GM23338 (cell line): ENCODE results near the gene PASK. TPM values are rescaled to one million over a fixed set of nuclear protein-coding genes. Genes with fewer than 3 reads are reported as not detected.

Experiments used
- ATAC-seq: fragments of 200-7000 bp; cut with Tn5 transposase; 3 replicates; pipeline ENCODE4 v1.9.1; 2020
- DNase-seq: peaks from one replicate; pipeline ENCODE4 v3.0.0-alpha.2; 2015; ENCODE audit warnings: low spot score
- H2AFZ ChIP-seq: fragments of 200-600 bp; sonication (generic); 2 replicates; pipeline ENCODE4 v1.8.0; 2016; ENCODE audit warnings: antibody characterized with exemption, mild to moderate bottlenecking, moderate library complexity
- H3F3A ChIP-seq: fragments of 200-600 bp; sonication (generic); replicated peaks from 2 replicates; pipeline ENCODE4 v1.8.0; 2017; ENCODE audit warnings: antibody characterized with exemption, mixed run types, low read depth
- H3K27ac ChIP-seq: fragments of 200-600 bp; sonication (generic); 2 replicates; pipeline ENCODE4 v1.6.1; 2016; ENCODE audit warnings: low read depth
- H3K27me3 ChIP-seq: fragments of 200-600 bp; sonication (generic); 2 replicates; pipeline ENCODE4 v1.8.0; 2016; ENCODE audit warnings: mild to moderate bottlenecking, mixed run types, moderate library complexity; ENCODE audit not compliant: insufficient read depth
- H3K36me3 ChIP-seq: fragments of 200-600 bp; sonication (generic); 2 replicates; pipeline ENCODE4 v1.8.0; 2016; ENCODE audit warnings: mild to moderate bottlenecking; ENCODE audit not compliant: insufficient read depth
- H3K4me1 ChIP-seq: fragments of 200-600 bp; sonication (generic); 2 replicates; pipeline ENCODE4 v1.8.0; 2016; ENCODE audit warnings: mild to moderate bottlenecking, moderate library complexity; ENCODE audit not compliant: insufficient read depth
- H3K4me2 ChIP-seq: fragments of 200-600 bp; sonication (generic); 2 replicates; pipeline ENCODE4 v1.7.1; 2017; ENCODE audit warnings: mixed run types
- H3K4me3 ChIP-seq: fragments of 200-600 bp; sonication (generic); 2 replicates; pipeline ENCODE4 v1.6.1; 2016; ENCODE audit warnings: mixed run types
- H3K79me2 ChIP-seq: fragments of 200-600 bp; sonication (generic); replicated peaks from 2 replicates; pipeline ENCODE4 v1.8.0; 2017; ENCODE audit warnings: mild to moderate bottlenecking; ENCODE audit not compliant: insufficient read depth
- H3K9me2 ChIP-seq: fragments of 200-600 bp; sonication (generic); 2 replicates; pipeline ENCODE4 v1.8.0; 2017; ENCODE audit not compliant: insufficient read depth
- H4K20me1 ChIP-seq: fragments of 200-600 bp; sonication (generic); replicated peaks from 2 replicates; pipeline ENCODE4 v1.8.0; 2017; ENCODE audit warnings: mild to moderate bottlenecking; ENCODE audit not compliant: insufficient read depth
- H3K27ac Mint-ChIP-seq: 2 replicates; pipeline ENCODE4 v1.8.0; 2020; ENCODE audit warnings: inconsistent platforms, mild to moderate bottlenecking, moderate library complexity, mixed read lengths
- H3K27me3 Mint-ChIP-seq: 3 replicates; pipeline ENCODE4 v1.8.0; 2022; ENCODE audit warnings: low read depth, mild to moderate bottlenecking, moderate library complexity, mixed read lengths, inconsistent platforms; ENCODE audit not compliant: insufficient read depth, poor library complexity
- H3K36me3 Mint-ChIP-seq: 3 replicates; pipeline ENCODE4 v1.8.0; 2021; ENCODE audit warnings: low read depth, mild to moderate bottlenecking, inconsistent platforms, moderate library complexity, mixed read lengths
- H3K4me1 Mint-ChIP-seq: 3 replicates; pipeline ENCODE4 v1.8.0; 2020; ENCODE audit warnings: mild to moderate bottlenecking, inconsistent platforms, mixed read lengths
- H3K4me3 Mint-ChIP-seq: 3 replicates; pipeline ENCODE4 v1.8.0; 2021; ENCODE audit warnings: moderate library complexity, mild to moderate bottlenecking, inconsistent platforms, mixed read lengths
- H3K9me3 Mint-ChIP-seq: 3 replicates; pipeline ENCODE4 v1.8.0; 2020; ENCODE audit warnings: moderate library complexity, mild to moderate bottlenecking, inconsistent platforms, mixed read lengths
- CREB1 ChIP-seq: fragments of 250-450 bp; sonication (Bioruptor Pico); IDR thresholded peaks from 2 replicates; pipeline ENCODE4 v1.5.0; 2020; ENCODE audit warnings: low read depth, mild to moderate bottlenecking, moderate library complexity
- ETS1 ChIP-seq: IDR thresholded peaks from 2 replicates; pipeline ENCODE4 v1.6.1; 2016; ENCODE audit warnings: antibody characterized with exemption
- EZH2 ChIP-seq: fragments of 200-600 bp; sonication (generic); IDR thresholded peaks from one replicate; pipeline ENCODE4 v1.8.0; 2017; ENCODE audit warnings: antibody characterized with exemption, mild to moderate bottlenecking, low read depth; ENCODE audit not compliant: unreplicated experiment
- EZH2phosphoT487 ChIP-seq: fragments of 200-600 bp; sonication (generic); IDR thresholded peaks from one replicate; pipeline ENCODE4 v1.8.1; 2018; ENCODE audit warnings: antibody characterized with exemption; ENCODE audit not compliant: unreplicated experiment
- JUNB ChIP-seq: IDR thresholded peaks from one replicate; pipeline ENCODE4 v1.6.1; 2016; ENCODE audit warnings: antibody characterized with exemption; ENCODE audit not compliant: unreplicated experiment
- NANOG ChIP-seq: IDR thresholded peaks from 2 replicates; pipeline ENCODE4 v1.6.1; 2016; ENCODE audit warnings: antibody characterized with exemption, borderline replicate concordance
- POLR2AphosphoS5 ChIP-seq: IDR thresholded peaks from 2 replicates; pipeline ENCODE4 v1.6.1; 2016; ENCODE audit warnings: antibody characterized with exemption, low read depth
- STAT1 ChIP-seq: IDR thresholded peaks from one replicate; pipeline ENCODE4 v1.6.1; 2016; ENCODE audit warnings: antibody characterized with exemption; ENCODE audit not compliant: unreplicated experiment
- ZNF114 ChIP-seq: fragments of 250-450 bp; sonication (Bioruptor Pico); IDR thresholded peaks from 2 replicates; pipeline ENCODE4 v1.5.0; 2020; ENCODE audit warnings: mild to moderate bottlenecking, moderate library complexity
- ZNF331 ChIP-seq: fragments of 250-450 bp; sonication (Bioruptor Pico); IDR thresholded peaks from 2 replicates; pipeline ENCODE4 v1.5.0; 2020; ENCODE audit warnings: low read depth, mild to moderate bottlenecking, moderate library complexity
- polyA plus RNA-seq: library from polyadenylated mRNA; unstranded; fragments of >200 nt; fragmentation: Nextera tagmentation; extraction: Ambion mirVana; gene quantifications from 2 replicates; pipeline ENCODE4 v1.2.1, GENCODE V29; 2016
- total RNA-seq: library from RNA; depleted of rRNA; stranded (reverse); fragments of >200 nt; shearing (Covaris generic); gene quantifications from 2 replicates; pipeline ENCODE4 v1.2.3, GENCODE V29; 2014
- TF ChIP-seq, protein P1 (sequence below): fragments of 250-450 bp; sonication (Bioruptor Pico); IDR thresholded peaks from 2 replicates; pipeline ENCODE4 v1.5.0; 2020; ENCODE audit warnings: mild to moderate bottlenecking, moderate library complexity
- TF ChIP-seq, protein P2 (sequence below), 2 experiments: fragments of 200-600 bp in 1 of 2; sonication (generic) in 1 of 2; conservative IDR thresholded peaks; 2 replicates each; pipeline versions ENCODE4 v1.5.1 to v1.6.1; 2016 to 2017; ENCODE audit warnings: antibody characterized with exemption in 2 of 2, low read depth in 2 of 2, mild to moderate bottlenecking in 2 of 2, moderate library complexity in 1 of 2
- TF ChIP-seq, protein P3 (sequence below): IDR thresholded peaks from one replicate; pipeline ENCODE4 v1.6.1; 2018; ENCODE audit warnings: antibody characterized with exemption; ENCODE audit not compliant: unreplicated experiment

PASK gene
- total and polyA plus RNA-seq, 2 experiments from 2014 or later, result 12.5 to 38.4 TPM

DNA sequence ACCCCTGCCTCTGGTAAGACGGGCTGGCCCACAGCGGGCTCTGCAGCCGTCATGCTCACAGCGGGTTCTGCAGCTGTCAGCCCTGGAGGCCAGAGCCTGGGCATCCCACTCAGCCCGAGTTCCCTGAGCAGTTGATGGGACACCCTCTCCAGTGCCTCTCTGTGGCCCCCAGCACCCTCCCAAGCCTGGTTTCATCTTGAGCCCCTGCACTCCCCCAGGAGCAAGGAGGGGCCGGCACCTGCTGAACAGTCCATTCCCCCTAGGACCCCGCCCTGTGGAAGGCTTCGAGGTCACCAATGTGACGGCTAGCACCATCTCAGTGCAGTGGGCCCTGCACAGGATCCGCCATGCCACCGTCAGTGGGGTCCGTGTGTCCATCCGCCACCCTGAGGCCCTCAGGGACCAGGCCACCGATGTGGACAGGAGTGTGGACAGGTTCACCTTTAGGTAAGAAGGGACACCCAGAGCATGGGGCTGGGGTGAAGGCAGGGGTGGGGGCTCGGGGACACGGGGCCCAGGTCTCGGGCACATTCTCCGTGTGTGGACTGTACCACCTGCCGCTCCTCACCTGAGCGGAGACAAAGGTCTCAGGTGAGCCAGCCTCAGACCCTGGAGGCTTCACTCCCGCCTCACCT, 81.7 kb downstream of the PASK start:
- H3K4me3 Mint-ChIP-seq, result no peak overlapping the region
- H3K36me3 Mint-ChIP-seq, result no peaks in the 10 kb centered on the region
- peaks cover 3% of the 10 kb centered on the region for H3K4me1 Mint-ChIP-seq

More for the DNA sequence above, 81.7 kb downstream of the PASK start:
- H2AFZ ChIP-seq, result no peak overlapping the region
- H3K9me2 ChIP-seq, result no peaks in the 10 kb centered on the region
- H3K27me3 Mint-ChIP-seq, result peaks cover 16% of the 10 kb centered on the region
- H3K4me2 ChIP-seq, result no peak overlapping the region
- H3K79me2 ChIP-seq, result no peaks in the 10 kb centered on the region
- H3K27ac Mint-ChIP-seq, result no peak overlapping the region
- no peaks in the 10 kb centered on the region for H3K36me3 ChIP-seq
- no peak overlapping the region for H3K27ac ChIP-seq
- no peaks in the 10 kb centered on the region for H4K20me1 ChIP-seq
- no peaks in the 10 kb centered on the region for H3K27me3 ChIP-seq
- DNase-seq (no peak), ATAC-seq (no peak)
- no peaks in the 10 kb centered on the region for H3F3A ChIP-seq
- H3K4me1 ChIP-seq, result no peaks in the 10 kb centered on the region
- TF ChIP-seq STAT1 (no peak), POLR2AphosphoS5 (no peak), EZH2phosphoT487 (no peak), NANOG (no peak), EZH2 (no peak), ZNF331 (CRISPR knock-in tag) (no peak), ETS1 (no peak), JUNB (no peak), ZNF114 (CRISPR knock-in tag) (no peak), CREB1 (CRISPR knock-in tag) (no peak)
- TF ChIP-seq, protein P1, sequence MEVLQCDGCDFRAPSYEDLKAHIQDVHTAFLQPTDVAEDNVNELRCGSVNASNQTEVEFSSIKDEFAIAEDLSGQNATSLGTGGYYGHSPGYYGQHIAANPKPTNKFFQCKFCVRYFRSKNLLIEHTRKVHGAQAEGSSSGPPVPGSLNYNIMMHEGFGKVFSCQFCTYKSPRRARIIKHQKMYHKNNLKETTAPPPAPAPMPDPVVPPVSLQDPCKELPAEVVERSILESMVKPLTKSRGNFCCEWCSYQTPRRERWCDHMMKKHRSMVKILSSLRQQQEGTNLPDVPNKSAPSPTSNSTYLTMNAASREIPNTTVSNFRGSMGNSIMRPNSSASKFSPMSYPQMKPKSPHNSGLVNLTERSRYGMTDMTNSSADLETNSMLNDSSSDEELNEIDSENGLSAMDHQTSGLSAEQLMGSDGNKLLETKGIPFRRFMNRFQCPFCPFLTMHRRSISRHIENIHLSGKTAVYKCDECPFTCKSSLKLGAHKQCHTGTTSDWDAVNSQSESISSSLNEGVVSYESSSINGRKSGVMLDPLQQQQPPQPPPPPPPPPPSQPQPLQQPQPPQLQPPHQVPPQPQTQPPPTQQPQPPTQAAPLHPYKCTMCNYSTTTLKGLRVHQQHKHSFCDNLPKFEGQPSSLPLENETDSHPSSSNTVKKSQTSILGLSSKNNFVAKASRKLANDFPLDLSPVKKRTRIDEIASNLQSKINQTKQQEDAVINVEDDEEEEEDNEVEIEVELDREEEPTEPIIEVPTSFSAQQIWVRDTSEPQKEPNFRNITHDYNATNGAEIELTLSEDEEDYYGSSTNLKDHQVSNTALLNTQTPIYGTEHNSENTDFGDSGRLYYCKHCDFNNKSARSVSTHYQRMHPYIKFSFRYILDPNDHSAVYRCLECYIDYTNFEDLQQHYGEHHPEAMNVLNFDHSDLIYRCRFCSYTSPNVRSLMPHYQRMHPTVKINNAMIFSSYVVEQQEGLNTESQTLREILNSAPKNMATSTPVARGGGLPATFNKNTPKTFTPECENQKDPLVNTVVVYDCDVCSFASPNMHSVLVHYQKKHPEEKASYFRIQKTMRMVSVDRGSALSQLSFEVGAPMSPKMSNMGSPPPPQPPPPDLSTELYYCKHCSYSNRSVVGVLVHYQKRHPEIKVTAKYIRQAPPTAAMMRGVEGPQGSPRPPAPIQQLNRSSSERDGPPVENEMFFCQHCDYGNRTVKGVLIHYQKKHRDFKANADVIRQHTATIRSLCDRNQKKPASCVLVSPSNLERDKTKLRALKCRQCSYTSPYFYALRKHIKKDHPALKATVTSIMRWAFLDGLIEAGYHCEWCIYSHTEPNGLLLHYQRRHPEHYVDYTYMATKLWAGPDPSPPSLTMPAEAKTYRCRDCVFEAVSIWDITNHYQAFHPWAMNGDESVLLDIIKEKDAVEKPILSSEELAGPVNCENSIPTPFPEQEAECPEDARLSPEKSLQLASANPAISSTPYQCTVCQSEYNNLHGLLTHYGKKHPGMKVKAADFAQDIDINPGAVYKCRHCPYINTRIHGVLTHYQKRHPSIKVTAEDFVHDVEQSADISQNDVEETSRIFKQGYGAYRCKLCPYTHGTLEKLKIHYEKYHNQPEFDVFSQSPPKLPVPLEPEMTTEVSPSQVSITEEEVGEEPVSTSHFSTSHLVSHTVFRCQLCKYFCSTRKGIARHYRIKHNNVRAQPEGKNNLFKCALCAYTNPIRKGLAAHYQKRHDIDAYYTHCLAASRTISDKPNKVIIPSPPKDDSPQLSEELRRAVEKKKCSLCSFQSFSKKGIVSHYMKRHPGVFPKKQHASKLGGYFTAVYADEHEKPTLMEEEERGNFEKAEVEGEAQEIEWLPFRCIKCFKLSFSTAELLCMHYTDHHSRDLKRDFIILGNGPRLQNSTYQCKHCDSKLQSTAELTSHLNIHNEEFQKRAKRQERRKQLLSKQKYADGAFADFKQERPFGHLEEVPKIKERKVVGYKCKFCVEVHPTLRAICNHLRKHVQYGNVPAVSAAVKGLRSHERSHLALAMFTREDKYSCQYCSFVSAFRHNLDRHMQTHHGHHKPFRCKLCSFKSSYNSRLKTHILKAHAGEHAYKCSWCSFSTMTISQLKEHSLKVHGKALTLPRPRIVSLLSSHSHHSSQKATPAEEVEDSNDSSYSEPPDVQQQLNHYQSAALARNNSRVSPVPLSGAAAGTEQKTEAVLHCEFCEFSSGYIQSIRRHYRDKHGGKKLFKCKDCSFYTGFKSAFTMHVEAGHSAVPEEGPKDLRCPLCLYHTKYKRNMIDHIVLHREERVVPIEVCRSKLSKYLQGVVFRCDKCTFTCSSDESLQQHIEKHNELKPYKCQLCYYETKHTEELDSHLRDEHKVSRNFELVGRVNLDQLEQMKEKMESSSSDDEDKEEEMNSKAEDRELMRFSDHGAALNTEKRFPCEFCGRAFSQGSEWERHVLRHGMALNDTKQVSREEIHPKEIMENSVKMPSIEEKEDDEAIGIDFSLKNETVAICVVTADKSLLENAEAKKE, result no peak
- TF ChIP-seq, protein P2, sequence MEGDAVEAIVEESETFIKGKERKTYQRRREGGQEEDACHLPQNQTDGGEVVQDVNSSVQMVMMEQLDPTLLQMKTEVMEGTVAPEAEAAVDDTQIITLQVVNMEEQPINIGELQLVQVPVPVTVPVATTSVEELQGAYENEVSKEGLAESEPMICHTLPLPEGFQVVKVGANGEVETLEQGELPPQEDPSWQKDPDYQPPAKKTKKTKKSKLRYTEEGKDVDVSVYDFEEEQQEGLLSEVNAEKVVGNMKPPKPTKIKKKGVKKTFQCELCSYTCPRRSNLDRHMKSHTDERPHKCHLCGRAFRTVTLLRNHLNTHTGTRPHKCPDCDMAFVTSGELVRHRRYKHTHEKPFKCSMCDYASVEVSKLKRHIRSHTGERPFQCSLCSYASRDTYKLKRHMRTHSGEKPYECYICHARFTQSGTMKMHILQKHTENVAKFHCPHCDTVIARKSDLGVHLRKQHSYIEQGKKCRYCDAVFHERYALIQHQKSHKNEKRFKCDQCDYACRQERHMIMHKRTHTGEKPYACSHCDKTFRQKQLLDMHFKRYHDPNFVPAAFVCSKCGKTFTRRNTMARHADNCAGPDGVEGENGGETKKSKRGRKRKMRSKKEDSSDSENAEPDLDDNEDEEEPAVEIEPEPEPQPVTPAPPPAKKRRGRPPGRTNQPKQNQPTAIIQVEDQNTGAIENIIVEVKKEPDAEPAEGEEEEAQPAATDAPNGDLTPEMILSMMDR (conservative IDR thresholded peaks at IDR 0.05; ENCODE audit: low read depth in 2 of 2), result no peak
- TF ChIP-seq, protein P3, sequence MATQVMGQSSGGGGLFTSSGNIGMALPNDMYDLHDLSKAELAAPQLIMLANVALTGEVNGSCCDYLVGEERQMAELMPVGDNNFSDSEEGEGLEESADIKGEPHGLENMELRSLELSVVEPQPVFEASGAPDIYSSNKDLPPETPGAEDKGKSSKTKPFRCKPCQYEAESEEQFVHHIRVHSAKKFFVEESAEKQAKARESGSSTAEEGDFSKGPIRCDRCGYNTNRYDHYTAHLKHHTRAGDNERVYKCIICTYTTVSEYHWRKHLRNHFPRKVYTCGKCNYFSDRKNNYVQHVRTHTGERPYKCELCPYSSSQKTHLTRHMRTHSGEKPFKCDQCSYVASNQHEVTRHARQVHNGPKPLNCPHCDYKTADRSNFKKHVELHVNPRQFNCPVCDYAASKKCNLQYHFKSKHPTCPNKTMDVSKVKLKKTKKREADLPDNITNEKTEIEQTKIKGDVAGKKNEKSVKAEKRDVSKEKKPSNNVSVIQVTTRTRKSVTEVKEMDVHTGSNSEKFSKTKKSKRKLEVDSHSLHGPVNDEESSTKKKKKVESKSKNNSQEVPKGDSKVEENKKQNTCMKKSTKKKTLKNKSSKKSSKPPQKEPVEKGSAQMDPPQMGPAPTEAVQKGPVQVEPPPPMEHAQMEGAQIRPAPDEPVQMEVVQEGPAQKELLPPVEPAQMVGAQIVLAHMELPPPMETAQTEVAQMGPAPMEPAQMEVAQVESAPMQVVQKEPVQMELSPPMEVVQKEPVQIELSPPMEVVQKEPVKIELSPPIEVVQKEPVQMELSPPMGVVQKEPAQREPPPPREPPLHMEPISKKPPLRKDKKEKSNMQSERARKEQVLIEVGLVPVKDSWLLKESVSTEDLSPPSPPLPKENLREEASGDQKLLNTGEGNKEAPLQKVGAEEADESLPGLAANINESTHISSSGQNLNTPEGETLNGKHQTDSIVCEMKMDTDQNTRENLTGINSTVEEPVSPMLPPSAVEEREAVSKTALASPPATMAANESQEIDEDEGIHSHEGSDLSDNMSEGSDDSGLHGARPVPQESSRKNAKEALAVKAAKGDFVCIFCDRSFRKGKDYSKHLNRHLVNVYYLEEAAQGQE, result no peak
- H3K9me3 Mint-ChIP-seq, result no peaks in the 10 kb centered on the region
- no peak overlapping the region for H3K4me3 ChIP-seq
